Lower lobe of right lung (tissue), 2 donors: ENCODE data around the gene GPC6. TPM values are rescaled to one million over a fixed set of nuclear protein-coding genes. Genes with fewer than 3 reads are reported as not detected.

Source experiments
- ATAC-seq, 2 donors: fragments of 200-7000 bp; cut with Tn5 transposase; one replicate each; pipeline ENCODE4 v1.9.1; 2020 to 2022; ENCODE audit warnings: mild to moderate bottlenecking in 2 of 2, moderate library complexity in 2 of 2
- DNase-seq: peaks from one replicate; pipeline ENCODE4 v3.0.0-alpha.2; 2020
- H3K27ac ChIP-seq: fragments of 200-600 bp; one replicate; pipeline ENCODE4 v1.8.0; 2022
- H3K27me3 ChIP-seq: fragments of 200-600 bp; one replicate; pipeline ENCODE4 v1.8.0; 2022; ENCODE audit warnings: low read depth
- H3K36me3 ChIP-seq: fragments of 200-600 bp; one replicate; pipeline ENCODE4 v1.8.0; 2022; ENCODE audit warnings: mild to moderate bottlenecking
- H3K4me1 ChIP-seq: fragments of 200-600 bp; one replicate; pipeline ENCODE4 v1.8.0; 2022
- H3K4me3 ChIP-seq: fragments of 200-600 bp; one replicate; pipeline ENCODE4 v1.8.0; 2022; ENCODE audit warnings: mild to moderate bottlenecking
- H3K9me3 ChIP-seq: fragments of 200-600 bp; one replicate; pipeline ENCODE4 v1.8.0; 2022
- intact Hi-C: fragments of 100-400 bp; cut with DNase I; formaldehyde crosslinking; loops from one replicate; pipeline ENCODE4 v1.11.0; 2022
- total RNA-seq: library from RNA; stranded (reverse); fragmentation: NEBNext Ultra II Directional; extraction: Animal tissue kit (Norgen Biotek cat#: 25700); gene quantifications from one replicate; pipeline ENCODE4 v1.2.1, GENCODE V29; 2021
- TF ChIP-seq, protein P1 (sequence below): fragments of 200-600 bp; IDR thresholded peaks from one replicate; pipeline ENCODE4 v1.8.0; 2022; ENCODE audit warnings: antibody characterized with exemption, mild to moderate bottlenecking
- donor health status: DM: no; HTN: yes; CAD: no; lungs with severe emphysema.

GPC6 gene
- total RNA-seq, 1 donor from 2014 or later: 5.5 TPM

DNA sequence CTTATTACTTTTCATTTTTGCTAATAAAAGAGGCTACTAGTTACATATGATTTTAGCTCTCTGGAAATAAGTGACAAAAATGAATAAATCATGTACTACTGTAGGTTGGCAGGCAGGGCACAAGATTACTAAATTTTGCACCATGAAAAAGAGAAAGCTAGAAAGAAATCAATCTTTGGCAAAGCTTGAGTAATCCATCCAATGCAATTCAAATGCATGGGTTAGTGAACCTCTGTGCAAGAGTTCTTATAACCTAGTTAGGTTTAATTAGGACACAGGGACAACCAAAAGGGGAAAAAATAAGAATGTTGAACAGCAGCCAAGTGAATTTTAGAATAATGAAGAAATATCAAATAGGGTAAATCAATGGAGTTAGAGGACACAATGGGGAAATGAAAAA lies 947.4 kb downstream of the GPC6 start:
- H3K9me3 ChIP-seq: no peaks in the 10 kb centered on the region
- no peak for ATAC-seq
- no peaks in the 10 kb centered on the region for H3K27me3 ChIP-seq
- H3K27ac ChIP-seq: no peak overlapping the region
- H3K36me3 ChIP-seq: no peaks in the 10 kb centered on the region
- H3K4me1 ChIP-seq: no peaks in the 10 kb centered on the region
- TF ChIP-seq, protein P1, sequence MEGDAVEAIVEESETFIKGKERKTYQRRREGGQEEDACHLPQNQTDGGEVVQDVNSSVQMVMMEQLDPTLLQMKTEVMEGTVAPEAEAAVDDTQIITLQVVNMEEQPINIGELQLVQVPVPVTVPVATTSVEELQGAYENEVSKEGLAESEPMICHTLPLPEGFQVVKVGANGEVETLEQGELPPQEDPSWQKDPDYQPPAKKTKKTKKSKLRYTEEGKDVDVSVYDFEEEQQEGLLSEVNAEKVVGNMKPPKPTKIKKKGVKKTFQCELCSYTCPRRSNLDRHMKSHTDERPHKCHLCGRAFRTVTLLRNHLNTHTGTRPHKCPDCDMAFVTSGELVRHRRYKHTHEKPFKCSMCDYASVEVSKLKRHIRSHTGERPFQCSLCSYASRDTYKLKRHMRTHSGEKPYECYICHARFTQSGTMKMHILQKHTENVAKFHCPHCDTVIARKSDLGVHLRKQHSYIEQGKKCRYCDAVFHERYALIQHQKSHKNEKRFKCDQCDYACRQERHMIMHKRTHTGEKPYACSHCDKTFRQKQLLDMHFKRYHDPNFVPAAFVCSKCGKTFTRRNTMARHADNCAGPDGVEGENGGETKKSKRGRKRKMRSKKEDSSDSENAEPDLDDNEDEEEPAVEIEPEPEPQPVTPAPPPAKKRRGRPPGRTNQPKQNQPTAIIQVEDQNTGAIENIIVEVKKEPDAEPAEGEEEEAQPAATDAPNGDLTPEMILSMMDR: no peak
- no peak for DNase-seq
- H3K4me3 ChIP-seq: no peak overlapping the region
- intact Hi-C loops: no loop called here

- Histone ChIP-seq H3K9me3 (no peaks in the 10 kb centered on the region), H3K4me3 (no peak overlapping the region), H3K36me3 (no peaks in the 10 kb centered on the region), H3K27me3 (no peaks in the 10 kb centered on the region), H3K27ac (no peak overlapping the region), H3K4me1 (no peaks in the 10 kb centered on the region)
- TF ChIP-seq, protein P1: no peak
- intact Hi-C loops: no loop called here
- DNase-seq (no peak), ATAC-seq (no peak)
Observed at GRCh38 chr13:94175076-94175475, 948.5 kb downstream of the GPC6 start.

- Histone ChIP-seq H3K4me1 (no peaks in the 10 kb centered on the region), H3K36me3 (no peaks in the 10 kb centered on the region), H3K27me3 (no peaks in the 10 kb centered on the region), H3K4me3 (no peak overlapping the region), H3K27ac (no peak overlapping the region), H3K9me3 (no peaks in the 10 kb centered on the region)
- no peak for ATAC-seq
- intact Hi-C loops: no loop called here
- TF ChIP-seq, protein P1: no peak
- no peak for DNase-seq
Observed at GRCh38 chr13:94176561-94176960, 950.0 kb downstream of the GPC6 start.

DNA sequence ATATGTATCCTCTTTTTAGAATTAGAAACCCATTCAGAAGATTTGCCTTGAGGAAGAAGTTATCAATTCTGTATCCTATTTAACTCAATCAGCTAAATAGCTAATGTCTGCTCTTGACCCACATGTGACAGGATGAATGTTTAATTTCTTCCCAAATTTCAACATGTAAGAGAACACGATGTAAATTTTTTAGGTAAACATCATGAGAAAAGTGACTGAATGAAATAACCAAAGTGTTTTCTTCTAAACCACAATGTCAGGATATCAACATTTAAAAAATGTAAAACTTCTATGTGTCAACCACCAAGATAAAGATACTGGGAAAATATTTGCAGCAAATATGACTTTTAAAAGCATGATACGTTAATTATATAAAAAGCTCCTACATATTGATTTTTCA lies 950.4 kb downstream of the GPC6 start:
- ATAC-seq: no peak
- H3K4me1 ChIP-seq: no peaks in the 10 kb centered on the region
- intact Hi-C loops: no loop called here
- no peaks in the 10 kb centered on the region for H3K27me3 ChIP-seq
- no peak overlapping the region for H3K27ac ChIP-seq
- TF ChIP-seq, protein P1: no peak
- DNase-seq: no peak
- no peaks in the 10 kb centered on the region for H3K9me3 ChIP-seq
- H3K36me3 ChIP-seq: no peaks in the 10 kb centered on the region
- no peak overlapping the region for H3K4me3 ChIP-seq

DNA sequence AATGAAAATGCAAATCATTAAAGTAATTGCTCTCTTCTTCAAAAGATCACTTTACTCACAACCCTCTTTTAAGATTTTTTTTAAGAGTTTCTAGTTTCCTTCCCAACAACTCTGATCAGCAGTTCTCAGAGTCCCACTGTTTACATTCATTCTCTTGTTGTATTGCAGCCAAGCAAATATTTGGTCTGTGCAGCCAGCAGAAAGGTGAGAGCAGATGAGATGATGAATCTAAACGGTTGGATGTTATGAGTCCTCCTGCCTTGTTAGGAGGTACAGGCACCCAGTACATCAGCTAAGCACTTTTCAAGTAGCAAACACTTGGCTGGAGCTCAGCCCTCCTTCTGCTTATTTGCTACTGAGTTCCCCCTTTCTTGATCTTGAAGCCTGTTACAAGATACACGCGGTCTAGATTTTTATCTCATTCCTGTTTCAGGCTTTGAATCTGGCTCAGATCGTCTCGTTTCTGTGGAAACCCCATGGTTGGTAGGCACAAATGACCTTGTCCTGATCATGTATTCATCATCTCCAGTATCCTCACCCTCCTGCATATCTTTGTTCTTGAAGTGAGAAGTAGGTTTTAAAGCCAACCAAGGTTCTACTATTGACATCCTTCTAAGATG lies 952.1 kb downstream of the GPC6 start:
- DNase-seq: no peak
- TF ChIP-seq, protein P1: no peak
- ATAC-seq: peak in 1 of 2 donors; percentile 45

More for the DNA sequence above, 952.1 kb downstream of the GPC6 start:
- Histone ChIP-seq H3K4me1 (no peaks in the 10 kb centered on the region), H3K4me3 (no peak overlapping the region), H3K9me3 (no peaks in the 10 kb centered on the region), H3K27ac (no peak overlapping the region), H3K27me3 (no peaks in the 10 kb centered on the region), H3K36me3 (no peaks in the 10 kb centered on the region)
- intact Hi-C loops: no loop called here
